ENCODE measurements around the gene MRPL53. TPM values are rescaled to one million over a fixed set of nuclear protein-coding genes. Genes with fewer than 3 reads are reported as not detected.
A peak's percentile ranks its signal among the peaks of the same experiment; 100 is the strongest.
"Not testable (repeated sequence)": the region's sequence is repeated elsewhere in the genome, so short reads cannot be mapped to it uniquely, and the experiment has no call there.

MRPL53 gene
- total and polyA plus RNA-seq, 2 donors from 2014 or later: 85.1 to 157 TPM

GRCh38 chr2:74489906-74490305 lies 17.4 kb upstream of the MRPL53 start:
- FAIRE-seq (no peak), DNase-seq (no peak)
- no peaks in the 10 kb centered on the region for H3K9me3 ChIP-seq (ENCODE audit: control insufficient read depth in 2 of 3, insufficient read depth in 1 of 3, low read length in 3 of 3)
- TF ChIP-seq CTCF (IDR thresholded peaks at IDR 0.05; ENCODE audit: borderline replicate concordance, extremely low read depth, insufficient read depth): no peak
- no peak overlapping the region for H3K9ac ChIP-seq (ENCODE audit: low read length in 3 of 3)
- H3K4me1 ChIP-seq (ENCODE audit: control insufficient read depth in 2 of 3, insufficient read depth in 2 of 3, low read depth in 1 of 3, low read length in 3 of 3): no peaks in the 10 kb centered on the region
- H3K36me3 ChIP-seq (ENCODE audit: control insufficient read depth in 2 of 3, insufficient read depth in 3 of 3, low read length in 3 of 3): peaks cover 0 to 30% (median 28%) of the 10 kb centered on the region in 3 donors
- no peak overlapping the region for H3K27ac ChIP-seq (ENCODE audit: low read depth in 2 of 2, low read length in 2 of 2)
- intact Hi-C loops (cut with DNase I): loop anchor here (5.0 kb wide), 1 partner anchor 97 kb away; no protein-coding TSS in a partner anchor
- H3K4me3 ChIP-seq (ENCODE audit: low read length in 3 of 3): no peak overlapping the region
- no peaks in the 10 kb centered on the region for H3K27me3 ChIP-seq (ENCODE audit: control insufficient read depth, insufficient read depth, low read length)

GRCh38 chr2:74488643-74489481 lies 16.4 kb upstream of the MRPL53 start:
- Histone ChIP-seq H3K9me3 (ENCODE audit: control insufficient read depth in 2 of 3, insufficient read depth in 1 of 3, low read length in 3 of 3) (no peaks in the 10 kb centered on the region), H3K4me3 (ENCODE audit: low read length in 3 of 3) (no peak overlapping the region), H3K4me1 (ENCODE audit: control insufficient read depth in 2 of 3, insufficient read depth in 2 of 3, low read depth in 1 of 3, low read length in 3 of 3) (no peaks in the 10 kb centered on the region), H3K27ac (ENCODE audit: low read depth in 2 of 2, low read length in 2 of 2) (no peak overlapping the region), H3K36me3 (ENCODE audit: control insufficient read depth in 2 of 3, insufficient read depth in 3 of 3, low read length in 3 of 3) (peaks cover 0 to 30% (median 28%) of the 10 kb centered on the region in 3 donors), H3K9ac (ENCODE audit: low read length in 3 of 3) (no peak overlapping the region), H3K27me3 (ENCODE audit: control insufficient read depth, insufficient read depth, low read length) (no peaks in the 10 kb centered on the region)
- TF ChIP-seq CTCF (IDR thresholded peaks at IDR 0.05; ENCODE audit: borderline replicate concordance, extremely low read depth, insufficient read depth): no peak
- DNase-seq (no peak), FAIRE-seq (no peak)
- intact Hi-C loops (cut with DNase I): loop anchor here (5.0 kb wide), 1 partner anchor 98 kb away; no protein-coding TSS in a partner anchor

- H3K36me3 ChIP-seq (ENCODE audit: control insufficient read depth in 2 of 3, insufficient read depth in 3 of 3, low read length in 3 of 3): peaks cover 0 to 13% (median 11%) of the 10 kb centered on the region in 3 donors
- peaks cover 0 to 13% (median 6%) of the 10 kb centered on the region in 3 donors for H3K4me1 ChIP-seq (ENCODE audit: control insufficient read depth in 2 of 3, insufficient read depth in 2 of 3, low read depth in 1 of 3, low read length in 3 of 3)
- H3K27me3 ChIP-seq (ENCODE audit: control insufficient read depth, insufficient read depth, low read length): no peaks in the 10 kb centered on the region
- intact Hi-C loops (cut with DNase I): loop anchor here (5.0 kb wide), 1 partner anchor 101 kb away; no protein-coding TSS in a partner anchor
- H3K27ac ChIP-seq (ENCODE audit: low read depth in 2 of 2, low read length in 2 of 2): no peak overlapping the region
- no peak for DNase-seq
- H3K9ac ChIP-seq (ENCODE audit: low read length in 3 of 3): no peak overlapping the region
- H3K9me3 ChIP-seq (ENCODE audit: control insufficient read depth in 2 of 3, insufficient read depth in 1 of 3, low read length in 3 of 3): no peaks in the 10 kb centered on the region
- no peak overlapping the region for H3K4me3 ChIP-seq (ENCODE audit: low read length in 3 of 3)
- no peak for FAIRE-seq
- TF ChIP-seq CTCF (IDR thresholded peaks at IDR 0.05; ENCODE audit: borderline replicate concordance, extremely low read depth, insufficient read depth): no peak
Measured at GRCh38 chr2:74486141-74486540, 13.7 kb upstream of the MRPL53 start.

GRCh38 chr2:74483675-74484164 lies 11.2 kb upstream of the MRPL53 start:
- H3K9me3 ChIP-seq (ENCODE audit: control insufficient read depth in 2 of 3, insufficient read depth in 1 of 3, low read length in 3 of 3); H3K27me3 ChIP-seq (ENCODE audit: control insufficient read depth, insufficient read depth, low read length); H3K27ac ChIP-seq (ENCODE audit: low read depth in 2 of 2, low read length in 2 of 2); intact Hi-C loops (cut with DNase I); FAIRE-seq; DNase-seq; H3K36me3 ChIP-seq (ENCODE audit: control insufficient read depth in 2 of 3, insufficient read depth in 3 of 3, low read length in 3 of 3): not testable (repeated sequence)
- H3K9ac ChIP-seq (ENCODE audit: low read length in 3 of 3): peak overlapping the region; percentile 68 to 98 (median 85)
- H3K4me1 ChIP-seq (ENCODE audit: control insufficient read depth in 2 of 3, insufficient read depth in 2 of 3, low read depth in 1 of 3, low read length in 3 of 3): peaks cover 0 to 20% (median 6%) of the 10 kb centered on the region in 3 donors
- H3K4me3 ChIP-seq (ENCODE audit: low read length in 3 of 3): peak overlapping the region; percentile 95 to 100 (median 99)

Data from kidney (tissue), 14 donors.